ENCODE data around the gene TOX2. TPM values are rescaled to one million over a fixed set of nuclear protein-coding genes. Genes with fewer than 3 reads are reported as not detected.

Gene TOX2
- total and polyA plus RNA-seq, 2 of the 8 experiments (the other 6 are each of a cell fraction or from before 2014, with no cell fraction given), result 1.8 to 3.4 TPM

- TF ChIP-seq CHD7 (IDR thresholded peaks at IDR 0.05; ENCODE audit: insufficient replicate concordance, low read length) (no peak), HDAC6 (IDR thresholded peaks at IDR 0.05; ENCODE audit: low read depth, low read length) (no peak), EZH2 (IDR thresholded peaks at IDR 0.05; ENCODE audit: low read depth, low read length, severe bottlenecking) (no peak), KDM5A (IDR thresholded peaks at IDR 0.05; ENCODE audit: low read length) (no peak), EP300 (IDR thresholded peaks at IDR 0.05; ENCODE audit: borderline replicate concordance in 1 of 2, low read depth in 2 of 2, low read length in 2 of 2) (no peak), GTF2F1 (IDR thresholded peaks at IDR 0.05; ENCODE audit: borderline replicate concordance, low read depth, low read length) (no peak), MAX (IDR thresholded peaks at IDR 0.05) (no peak), YY1 (IDR thresholded peaks at IDR 0.05; ENCODE audit: low read depth, low read length) (no peak)
These were observed 21.6 kb downstream of the TOX2 start (continued) for GRCh38 chr20:43936104-43936770.

Measured in H1 (cell line).